Right atrium auricular region (tissue), 2 donors: ENCODE measurements around the gene SLC39A8. TPM values are rescaled to one million over a fixed set of nuclear protein-coding genes. Genes with fewer than 3 reads are reported as not detected.
"Not testable (repeated sequence)": the region's sequence is repeated elsewhere in the genome, so short reads cannot be mapped to it uniquely, and the experiment has no call there.

ENCODE experiments used
- DNase-seq: peaks from one replicate; pipeline ENCODE4 v3.0.0-alpha.2; 2019; ENCODE audit warnings: low spot score
- H3K27ac ChIP-seq, 2 donors: fragments of 200-600 bp; sonication (generic); 1 replicate in 1 of 2; 2 replicates in 1 of 2; pipeline ENCODE4 v1.5.1; 2016 to 2019
- H3K27me3 ChIP-seq, 2 donors: fragments of 200-600 bp; sonication (generic); one replicate each; pipeline versions ENCODE4 v1.5.1 to v1.6.0; 2017 to 2019
- H3K36me3 ChIP-seq: fragments of 200-600 bp; sonication (generic); one replicate; pipeline ENCODE4 v1.5.1; 2016
- H3K4me1 ChIP-seq, 2 donors: fragments of 200-600 bp; sonication (generic); one replicate each; pipeline versions ENCODE4 v1.5.1 to v1.6.0; 2017 to 2019
- H3K4me3 ChIP-seq, 2 donors: fragments of 200-600 bp; sonication (generic); 1 replicate in 1 of 2; 2 replicates in 1 of 2; pipeline ENCODE4 v1.5.1; 2017 to 2019; ENCODE audit warnings: mild to moderate bottlenecking in 1 of 2, moderate library complexity in 1 of 2
- H3K9me3 ChIP-seq, 2 donors: fragments of 200-600 bp; sonication (generic); one replicate each; pipeline ENCODE4 v1.5.1; 2019
- total RNA-seq, 2 donors: library from RNA; depleted of rRNA; stranded (reverse); fragments of >200 nt; gene quantifications; one replicate each; pipeline ENCODE4 v1.1.0, GENCODE V29; 2016
- TF ChIP-seq, protein P1 (sequence below), 2 donors: fragments of 200-600 bp; sonication (generic); IDR thresholded peaks; one replicate each; pipeline ENCODE4 v1.5.1; 2019; ENCODE audit warnings: antibody characterized with exemption in 2 of 2

Gene SLC39A8
- total RNA-seq, 2 donors from 2014 or later, result 64.3 to 143 TPM

DNA sequence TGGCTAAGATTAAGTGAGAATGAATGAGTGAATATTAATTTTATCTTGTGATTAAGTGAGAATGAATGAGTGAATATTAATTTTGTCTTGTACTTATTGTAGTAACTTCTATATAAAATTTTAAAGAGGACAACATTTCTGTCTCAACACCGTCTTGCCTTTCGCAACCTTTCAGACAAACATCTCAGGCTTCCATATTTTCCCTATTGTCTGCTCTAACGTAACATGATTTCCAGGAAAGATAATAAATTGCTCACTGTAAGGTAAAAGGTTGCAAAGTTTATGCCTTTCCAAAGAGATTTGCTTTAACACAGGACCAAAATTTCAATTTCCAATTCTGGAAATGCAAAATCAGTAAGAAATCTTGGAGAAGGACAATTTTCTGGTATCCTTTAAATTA lies 41.7 kb upstream of the SLC39A8 start:
- H3K36me3 ChIP-seq, result no peaks in the 10 kb centered on the region
- no peak overlapping the region for H3K4me3 ChIP-seq
- no peak for DNase-seq
- no peaks in the 10 kb centered on the region for H3K9me3 ChIP-seq
- TF ChIP-seq, protein P1, sequence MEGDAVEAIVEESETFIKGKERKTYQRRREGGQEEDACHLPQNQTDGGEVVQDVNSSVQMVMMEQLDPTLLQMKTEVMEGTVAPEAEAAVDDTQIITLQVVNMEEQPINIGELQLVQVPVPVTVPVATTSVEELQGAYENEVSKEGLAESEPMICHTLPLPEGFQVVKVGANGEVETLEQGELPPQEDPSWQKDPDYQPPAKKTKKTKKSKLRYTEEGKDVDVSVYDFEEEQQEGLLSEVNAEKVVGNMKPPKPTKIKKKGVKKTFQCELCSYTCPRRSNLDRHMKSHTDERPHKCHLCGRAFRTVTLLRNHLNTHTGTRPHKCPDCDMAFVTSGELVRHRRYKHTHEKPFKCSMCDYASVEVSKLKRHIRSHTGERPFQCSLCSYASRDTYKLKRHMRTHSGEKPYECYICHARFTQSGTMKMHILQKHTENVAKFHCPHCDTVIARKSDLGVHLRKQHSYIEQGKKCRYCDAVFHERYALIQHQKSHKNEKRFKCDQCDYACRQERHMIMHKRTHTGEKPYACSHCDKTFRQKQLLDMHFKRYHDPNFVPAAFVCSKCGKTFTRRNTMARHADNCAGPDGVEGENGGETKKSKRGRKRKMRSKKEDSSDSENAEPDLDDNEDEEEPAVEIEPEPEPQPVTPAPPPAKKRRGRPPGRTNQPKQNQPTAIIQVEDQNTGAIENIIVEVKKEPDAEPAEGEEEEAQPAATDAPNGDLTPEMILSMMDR (IDR thresholded peaks at IDR 0.05), result no peak
- H3K4me1 ChIP-seq, result no peaks in the 10 kb centered on the region
- H3K27ac ChIP-seq, result no peak overlapping the region
- no peaks in the 10 kb centered on the region for H3K27me3 ChIP-seq

DNA sequence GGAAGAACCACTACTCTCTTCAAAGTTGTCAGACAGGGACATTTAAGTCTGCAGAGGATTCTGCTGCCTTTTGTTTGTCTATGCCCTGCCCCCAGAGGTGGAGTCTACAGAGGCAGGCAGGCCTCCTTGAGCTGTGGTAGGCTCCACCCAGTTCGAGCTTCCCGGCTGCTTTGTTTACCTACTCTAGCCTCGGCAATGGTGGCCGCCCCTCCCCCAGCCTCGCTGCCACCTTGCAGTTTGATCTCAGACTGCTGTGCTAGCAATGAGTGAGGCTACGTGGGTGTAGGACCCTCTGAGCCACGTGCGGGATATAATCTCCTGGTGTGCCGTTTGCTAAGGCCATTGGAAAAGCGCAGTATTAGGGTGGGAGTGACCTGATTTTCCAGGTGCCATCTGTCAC lies 35.0 kb upstream of the SLC39A8 start:
- not testable (repeated sequence) for H3K4me1 ChIP-seq, DNase-seq, H3K36me3 ChIP-seq, H3K9me3 ChIP-seq, H3K27me3 ChIP-seq, H3K4me3 ChIP-seq, H3K27ac ChIP-seq

DNA sequence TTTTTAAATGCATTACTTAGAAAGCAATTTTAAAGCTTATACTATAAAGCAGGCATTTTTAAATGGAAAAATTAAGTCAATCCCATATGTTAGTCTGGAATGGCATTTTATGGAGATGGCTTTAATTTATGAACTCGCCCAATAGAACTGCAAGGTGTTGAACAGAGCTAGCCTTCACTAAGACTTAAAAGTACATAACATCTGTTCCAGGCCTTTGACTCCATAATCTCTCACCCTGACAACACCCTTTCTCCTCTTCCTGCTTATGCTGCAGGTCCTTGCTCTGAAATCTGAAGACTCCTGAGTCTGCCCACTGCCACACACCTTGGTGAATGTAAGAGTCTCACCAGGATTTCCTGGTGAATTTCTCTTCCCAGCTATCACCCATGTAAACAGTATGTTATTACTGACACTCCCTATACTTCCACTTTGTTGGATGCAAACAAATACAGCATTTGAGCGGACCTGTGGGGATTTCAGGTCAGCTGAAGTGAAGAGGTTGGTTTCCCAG lies 17.7 kb upstream of the SLC39A8 start:
- no peak overlapping the region for H3K4me3 ChIP-seq
- no peaks in the 10 kb centered on the region for H3K4me1 ChIP-seq
- TF ChIP-seq, protein P1 (IDR thresholded peaks at IDR 0.05), result no peak
- H3K9me3 ChIP-seq, result peaks cover 0 to 4% of the 10 kb centered on the region in 2 donors
- H3K27ac ChIP-seq, result no peak overlapping the region
- no peaks in the 10 kb centered on the region for H3K27me3 ChIP-seq
- H3K36me3 ChIP-seq, result no peaks in the 10 kb centered on the region
- no peak for DNase-seq

DNA sequence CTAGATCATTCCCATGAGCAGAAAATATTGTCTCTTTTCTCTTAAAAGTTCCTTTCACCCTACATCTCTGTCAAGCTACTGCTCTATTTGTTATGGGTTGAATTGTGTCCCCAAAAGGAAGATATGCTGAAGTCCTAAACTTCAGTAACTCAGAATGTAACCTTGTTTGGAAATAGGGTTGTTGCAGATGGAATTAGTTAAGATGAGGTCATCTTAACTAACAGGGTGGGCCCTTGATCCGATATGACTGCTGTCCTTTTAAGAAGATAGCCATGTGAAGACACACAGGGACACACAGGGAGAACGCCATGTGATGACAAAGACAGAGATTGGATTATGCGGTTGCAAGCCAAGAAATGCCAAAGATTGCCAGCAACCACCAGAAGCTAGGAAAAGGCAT lies 12.8 kb upstream of the SLC39A8 start:
- H3K9me3 ChIP-seq, result no peaks in the 10 kb centered on the region
- no peaks in the 10 kb centered on the region for H3K36me3 ChIP-seq
- H3K4me1 ChIP-seq, result no peaks in the 10 kb centered on the region
- H3K27ac ChIP-seq, result no peak overlapping the region
- DNase-seq, result no peak
- no peaks in the 10 kb centered on the region for H3K27me3 ChIP-seq
- no peak overlapping the region for H3K4me3 ChIP-seq
- TF ChIP-seq, protein P1 (IDR thresholded peaks at IDR 0.05), result no peak

DNA sequence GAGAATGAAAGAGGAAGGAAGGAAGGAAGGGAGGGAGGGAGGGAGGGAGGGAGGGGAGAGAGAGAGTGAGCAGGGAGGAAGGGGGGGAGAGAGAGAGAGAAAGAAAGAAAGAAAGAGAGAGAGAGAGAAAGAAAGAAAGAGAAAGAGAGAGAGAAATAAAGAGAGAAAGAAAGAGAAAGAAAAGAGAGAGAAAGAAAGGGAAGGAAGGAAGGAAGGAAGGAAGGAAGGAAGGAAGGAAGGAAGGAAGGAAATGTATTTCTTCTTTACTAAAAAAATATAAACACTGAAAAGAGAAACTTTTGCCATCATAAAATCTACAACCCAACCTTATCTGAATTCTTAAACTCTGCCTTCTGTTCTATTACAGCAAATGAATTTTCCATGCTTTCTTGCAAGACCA lies 12.4 kb upstream of the SLC39A8 start:
- H3K36me3 ChIP-seq, H3K27me3 ChIP-seq, H3K4me3 ChIP-seq, H3K9me3 ChIP-seq, H3K27ac ChIP-seq, DNase-seq, H3K4me1 ChIP-seq: not testable (repeated sequence)

DNA sequence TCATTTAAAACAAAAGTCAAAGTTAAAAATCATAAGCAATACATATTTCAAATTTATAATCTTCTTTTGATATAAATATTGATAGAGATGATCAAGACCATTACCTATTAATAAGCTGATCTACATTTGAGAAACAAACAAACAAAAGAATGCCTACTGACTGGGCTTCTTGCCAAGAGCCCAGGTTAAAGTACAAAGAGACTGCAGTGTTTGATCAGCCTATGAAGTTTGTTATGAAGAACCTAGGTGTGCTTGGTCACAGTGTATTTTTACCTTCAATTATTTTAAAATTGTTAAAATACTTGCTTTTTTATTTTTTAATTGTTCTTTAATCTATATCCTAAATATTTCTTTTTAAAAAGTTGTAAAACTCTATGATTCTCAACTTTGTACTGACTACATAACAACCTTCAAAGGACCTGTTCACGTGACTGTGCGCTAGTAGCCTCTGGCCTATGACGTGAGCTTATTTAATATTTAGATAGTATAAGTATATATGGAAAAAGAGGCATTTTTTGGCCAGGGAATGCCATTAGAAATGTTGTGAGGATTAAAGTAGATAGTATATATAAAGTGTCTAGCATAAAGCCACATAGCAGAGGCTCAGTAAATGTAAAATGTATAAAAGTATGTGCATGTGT lies 11.4 kb upstream of the SLC39A8 start:
- Histone ChIP-seq H3K4me1 (no peaks in the 10 kb centered on the region), H3K27ac (no peak overlapping the region), H3K4me3 (no peak overlapping the region), H3K36me3 (no peaks in the 10 kb centered on the region), H3K9me3 (no peaks in the 10 kb centered on the region), H3K27me3 (no peaks in the 10 kb centered on the region)
- TF ChIP-seq, protein P1 (IDR thresholded peaks at IDR 0.05), result no peak
- no peak for DNase-seq

DNA sequence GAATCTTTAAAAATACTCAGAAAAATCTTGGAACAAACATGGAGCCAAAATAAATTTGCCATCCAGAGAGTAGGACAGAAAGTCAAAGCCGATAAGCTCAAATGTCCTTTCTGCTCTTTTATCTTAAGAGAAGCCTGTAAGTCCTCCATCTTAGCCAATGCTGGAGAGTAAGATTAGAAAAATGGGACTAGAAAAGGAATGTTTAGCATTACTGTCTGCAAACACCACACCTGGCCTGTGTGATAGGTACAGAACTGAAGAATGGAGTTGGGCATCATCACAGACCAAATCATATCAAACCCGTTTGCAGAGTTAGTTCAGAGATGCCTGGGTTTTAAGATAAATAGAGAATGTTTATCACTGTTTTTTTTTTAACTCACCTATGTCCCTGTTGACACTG lies 10.5 kb upstream of the SLC39A8 start:
- Histone ChIP-seq H3K4me1 (no peaks in the 10 kb centered on the region), H3K36me3 (no peaks in the 10 kb centered on the region), H3K27me3 (no peaks in the 10 kb centered on the region), H3K27ac (no peak overlapping the region), H3K9me3 (no peaks in the 10 kb centered on the region), H3K4me3 (no peak overlapping the region)
- TF ChIP-seq, protein P1 (IDR thresholded peaks at IDR 0.05), result no peak
- no peak for DNase-seq
